Spleen (tissue), 7 donors: Measurements from ENCODE around the gene POLH.

Experiments
- POLR2A ChIP-seq, 3 donors: fragments of 450-650 bp; IDR thresholded peaks; one replicate each; pipeline ENCODE4 v1.5.1; 2017; ENCODE audit warnings: antibody characterized with exemption in 3 of 3, mild to moderate bottlenecking in 1 of 3
- POLR2AphosphoS5 ChIP-seq, 3 donors: sonication (generic); formaldehyde crosslinking; IDR thresholded peaks; one replicate each; pipeline ENCODE4 v1.5.1; 2017; ENCODE audit warnings: antibody characterized with exemption in 3 of 3
- TF ChIP-seq, protein P1 (sequence below), 11 experiments: fragments of 200-600 bp in 7 of 11; fragments of 450-650 bp in 4 of 11; sonication (generic) in 4 of 11; IDR thresholded peaks in 8 of 11; conservative IDR thresholded peaks in 3 of 11; 1 replicate in 7 of 11; 2 replicates in 4 of 11; pipeline versions ENCODE4 v1.4.0 to v1.8.0; 2016 to 2021; ENCODE audit warnings: antibody characterized with exemption in 11 of 11, inconsistent platforms in 4 of 11, mild to moderate bottlenecking in 1 of 11
- donor health status: DM: no; HTN: no; CAD: no; lungs with moderate emphysema.
- donor health status: DM: no; HTN: no; CAD: no.
- donor health status: DM: no; HTN: no; CAD: no.

DNA sequence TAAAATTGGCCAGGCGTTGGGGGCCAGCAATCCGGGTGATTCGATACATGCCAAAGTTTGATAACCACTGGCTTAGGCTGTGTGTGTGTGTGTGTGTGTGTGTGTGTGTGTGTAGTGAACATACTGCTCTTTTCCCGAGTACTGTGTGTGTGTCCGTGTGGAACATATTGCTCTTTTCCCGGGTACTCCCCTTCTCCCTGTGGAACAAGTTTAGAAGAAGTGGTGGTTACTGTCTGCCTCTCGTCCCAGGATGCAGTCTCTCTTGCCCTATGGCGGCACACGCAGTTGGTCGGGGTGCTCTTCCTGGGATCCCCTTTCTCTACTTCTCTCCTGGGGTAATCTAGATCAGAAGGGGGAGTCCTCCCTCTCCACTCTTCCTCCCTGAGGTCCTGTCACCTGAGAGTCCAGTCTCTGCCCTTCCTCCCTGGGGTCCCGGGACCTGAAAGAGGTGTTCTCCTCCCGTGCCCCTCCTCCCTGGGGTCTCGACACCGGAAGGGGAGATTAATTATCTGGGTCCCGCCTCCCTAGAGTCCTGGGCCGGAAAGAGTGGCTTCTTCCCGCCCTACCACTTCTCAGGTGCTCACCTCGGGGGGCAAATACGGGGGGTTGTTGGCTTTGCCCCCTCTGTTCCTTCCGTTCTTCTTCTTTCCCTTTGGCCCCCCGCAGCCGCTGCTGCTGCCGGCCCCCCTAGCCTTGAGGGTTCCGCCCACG is 52.6 kb downstream of the POLH start:
- TF ChIP-seq POLR2A (IDR thresholded peaks at IDR 0.05), result no peak
- TF ChIP-seq, protein P1, sequence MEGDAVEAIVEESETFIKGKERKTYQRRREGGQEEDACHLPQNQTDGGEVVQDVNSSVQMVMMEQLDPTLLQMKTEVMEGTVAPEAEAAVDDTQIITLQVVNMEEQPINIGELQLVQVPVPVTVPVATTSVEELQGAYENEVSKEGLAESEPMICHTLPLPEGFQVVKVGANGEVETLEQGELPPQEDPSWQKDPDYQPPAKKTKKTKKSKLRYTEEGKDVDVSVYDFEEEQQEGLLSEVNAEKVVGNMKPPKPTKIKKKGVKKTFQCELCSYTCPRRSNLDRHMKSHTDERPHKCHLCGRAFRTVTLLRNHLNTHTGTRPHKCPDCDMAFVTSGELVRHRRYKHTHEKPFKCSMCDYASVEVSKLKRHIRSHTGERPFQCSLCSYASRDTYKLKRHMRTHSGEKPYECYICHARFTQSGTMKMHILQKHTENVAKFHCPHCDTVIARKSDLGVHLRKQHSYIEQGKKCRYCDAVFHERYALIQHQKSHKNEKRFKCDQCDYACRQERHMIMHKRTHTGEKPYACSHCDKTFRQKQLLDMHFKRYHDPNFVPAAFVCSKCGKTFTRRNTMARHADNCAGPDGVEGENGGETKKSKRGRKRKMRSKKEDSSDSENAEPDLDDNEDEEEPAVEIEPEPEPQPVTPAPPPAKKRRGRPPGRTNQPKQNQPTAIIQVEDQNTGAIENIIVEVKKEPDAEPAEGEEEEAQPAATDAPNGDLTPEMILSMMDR (IDR thresholded peaks at IDR 0.05 in 8 of 11, conservative IDR thresholded peaks at IDR 0.05 in 3 of 11), result no peak
- no peak for TF ChIP-seq POLR2AphosphoS5 (IDR thresholded peaks at IDR 0.05)
